ENCODE measurements around the gene DUSP3. TPM values are rescaled to one million over a fixed set of nuclear protein-coding genes. Genes with fewer than 3 reads are reported as not detected.

DUSP3 gene
- total RNA-seq, 1 donor from 2014 or later: 11.7 TPM

- Mint-ChIP-seq H3K4me1 (ENCODE audit: low read depth) (no peaks in the 10 kb centered on the region), H3K36me3 (ENCODE audit: low read depth) (no peaks in the 10 kb centered on the region), H3K27me3 (ENCODE audit: insufficient read depth) (peaks cover 3% of the 10 kb centered on the region), H3K27ac (no peak overlapping the region), H3K4me3 (no peak overlapping the region), H3K9me3 (peaks cover under 1% of the 10 kb centered on the region)
- intact Hi-C loops (cut with micrococcal nuclease): no loop called here
- no peak for DNase-seq (ENCODE audit: low spot score)
Observed at GRCh38 chr17:43728081-43728480, 50.7 kb downstream of the DUSP3 start.

- Mint-ChIP-seq H3K27ac (no peak overlapping the region), H3K4me3 (no peak overlapping the region), H3K36me3 (ENCODE audit: low read depth) (no peaks in the 10 kb centered on the region), H3K9me3 (no peaks in the 10 kb centered on the region), H3K4me1 (ENCODE audit: low read depth) (peaks cover 13% of the 10 kb centered on the region), H3K27me3 (ENCODE audit: insufficient read depth) (peaks cover 3% of the 10 kb centered on the region)
- intact Hi-C loops (cut with micrococcal nuclease): no loop called here
- DNase-seq (ENCODE audit: low spot score): no peak
Observed at GRCh38 chr17:43723697-43724359, 54.9 kb downstream of the DUSP3 start.

GRCh38 chr17:43722870-43723665, 55.7 kb downstream of the DUSP3 start:
- peaks cover 13% of the 10 kb centered on the region for H3K4me1 Mint-ChIP-seq (ENCODE audit: low read depth)
- peaks cover 7% of the 10 kb centered on the region for H3K27me3 Mint-ChIP-seq (ENCODE audit: insufficient read depth)
- no peaks in the 10 kb centered on the region for H3K9me3 Mint-ChIP-seq
- intact Hi-C loops (cut with micrococcal nuclease): no loop called here
- no peak overlapping the region for H3K4me3 Mint-ChIP-seq
- no peak for DNase-seq (ENCODE audit: low spot score)
- no peaks in the 10 kb centered on the region for H3K36me3 Mint-ChIP-seq (ENCODE audit: low read depth)
- no peak overlapping the region for H3K27ac Mint-ChIP-seq

- Mint-ChIP-seq H3K4me1 (ENCODE audit: low read depth) (peaks cover 13% of the 10 kb centered on the region), H3K4me3 (no peak overlapping the region), H3K36me3 (ENCODE audit: low read depth) (no peaks in the 10 kb centered on the region), H3K27ac (no peak overlapping the region), H3K9me3 (no peaks in the 10 kb centered on the region), H3K27me3 (ENCODE audit: insufficient read depth) (peaks cover 11% of the 10 kb centered on the region)
- no peak for DNase-seq (ENCODE audit: low spot score)
- intact Hi-C loops (cut with micrococcal nuclease): no loop called here
Observed at GRCh38 chr17:43722269-43722619, 56.5 kb downstream of the DUSP3 start.

- no peak for DNase-seq (ENCODE audit: low spot score)
- Mint-ChIP-seq H3K27me3 (ENCODE audit: insufficient read depth) (peaks cover 10% of the 10 kb centered on the region), H3K4me3 (peak overlapping the region; percentile 84), H3K36me3 (ENCODE audit: low read depth) (no peaks in the 10 kb centered on the region), H3K4me1 (ENCODE audit: low read depth) (peaks cover 13% of the 10 kb centered on the region), H3K9me3 (no peaks in the 10 kb centered on the region), H3K27ac (no peak overlapping the region)
- intact Hi-C loops (cut with micrococcal nuclease): no loop called here
Observed at GRCh38 chr17:43721537-43722268, 57.1 kb downstream of the DUSP3 start.

GRCh38 chr17:43720311-43721060, 58.3 kb downstream of the DUSP3 start:
- intact Hi-C loops (cut with micrococcal nuclease): no loop called here
- DNase-seq (ENCODE audit: low spot score): peak; percentile 78
- Mint-ChIP-seq H3K9me3 (no peaks in the 10 kb centered on the region), H3K4me3 (peak overlapping the region; percentile 84), H3K4me1 (ENCODE audit: low read depth) (peaks cover 13% of the 10 kb centered on the region), H3K27me3 (ENCODE audit: insufficient read depth) (peaks cover 15% of the 10 kb centered on the region), H3K36me3 (ENCODE audit: low read depth) (no peaks in the 10 kb centered on the region), H3K27ac (peak overlapping the region; percentile 90)

GRCh38 chr17:43719578-43719977, 59.2 kb downstream of the DUSP3 start:
- intact Hi-C loops (cut with micrococcal nuclease): loop anchor here (2.0 kb wide), 1 partner anchor 41 kb away; no protein-coding TSS in a partner anchor
- no peak for DNase-seq (ENCODE audit: low spot score)
- Mint-ChIP-seq H3K4me1 (ENCODE audit: low read depth) (peaks cover 17% of the 10 kb centered on the region), H3K9me3 (no peaks in the 10 kb centered on the region), H3K27ac (peak overlapping the region; percentile 90), H3K36me3 (ENCODE audit: low read depth) (no peaks in the 10 kb centered on the region), H3K27me3 (ENCODE audit: insufficient read depth) (peaks cover 22% of the 10 kb centered on the region), H3K4me3 (peak overlapping the region; percentile 84)

GRCh38 chr17:43718544-43718943, 60.2 kb downstream of the DUSP3 start:
- Mint-ChIP-seq H3K36me3 (ENCODE audit: low read depth) (no peaks in the 10 kb centered on the region), H3K27me3 (ENCODE audit: insufficient read depth) (peaks cover 28% of the 10 kb centered on the region), H3K4me3 (no peak overlapping the region), H3K9me3 (no peaks in the 10 kb centered on the region), H3K27ac (no peak overlapping the region), H3K4me1 (ENCODE audit: low read depth) (peaks cover 23% of the 10 kb centered on the region)
- no peak for DNase-seq (ENCODE audit: low spot score)
- intact Hi-C loops (cut with micrococcal nuclease): loop anchor here (2.0 kb wide), 1 partner anchor 42 kb away; no protein-coding TSS in a partner anchor

GRCh38 chr17:43717913-43718312, 60.9 kb downstream of the DUSP3 start:
- Mint-ChIP-seq H3K36me3 (ENCODE audit: low read depth) (no peaks in the 10 kb centered on the region), H3K27me3 (ENCODE audit: insufficient read depth) (peaks cover 33% of the 10 kb centered on the region), H3K9me3 (no peaks in the 10 kb centered on the region), H3K27ac (no peak overlapping the region), H3K4me1 (ENCODE audit: low read depth) (peaks cover 29% of the 10 kb centered on the region), H3K4me3 (no peak overlapping the region)
- intact Hi-C loops (cut with micrococcal nuclease): loop anchor here (2.0 kb wide), 1 partner anchor 43 kb away; no protein-coding TSS in a partner anchor
- no peak for DNase-seq (ENCODE audit: low spot score)

Other genes with a start within 250 kb of the DUSP3 start
- 6.9 and 8.1 TPM in 2 replicates for gene ETV4, start 232.6 kb downstream of the DUSP3 start, total RNA-seq
- gene MEOX1, start 117.1 kb downstream of the DUSP3 start, total RNA-seq: 0.10 TPM in 1 of 2 replicates, not detected in the other
- not detected in 2 replicates for gene SOST, start 20.2 kb downstream of the DUSP3 start, total RNA-seq
- not detected in 2 replicates for gene CFAP97D1, start 1.5 kb upstream of the DUSP3 start, total RNA-seq
- gene MPP3, start 54.2 kb upstream of the DUSP3 start, total RNA-seq: 0.22 and 0.47 TPM in 2 replicates
- gene CD300LG, start 68.2 kb upstream of the DUSP3 start, total RNA-seq: not detected in 2 replicates
- gene MPP2, start 128.6 kb upstream of the DUSP3 start, total RNA-seq: 0.91 and 1.4 TPM in 2 replicates
- not detected in 2 replicates for gene PPY, start 163.5 kb upstream of the DUSP3 start, total RNA-seq
- gene PYY, start 175.0 kb upstream of the DUSP3 start, total RNA-seq: 0.36 TPM in 1 of 2 replicates, not detected in the other
- 0.39 and 0.60 TPM in 2 replicates for gene NAGS, start 225.6 kb upstream of the DUSP3 start, total RNA-seq
- 31.6 and 32.8 TPM in 2 replicates for gene TMEM101, start 236.0 kb upstream of the DUSP3 start, total RNA-seq

Measured in activated T-helper 1 cell treated with anti-CD3 and anti-CD28 coated beads, Interleukin-12 subunit alpha, Interleukin-12 subunit beta, Interleukin-2, Interleukin-4 antibody, amounts not matched to agents 30 ng/mL and 10 ng/mL and 1 ng/mL, durations not matched to agents 14 hours and 24 hours and 36 hours (primary cell).